Erythroblast (primary cell): Measurements from ENCODE around the gene CLGN.
A peak's percentile ranks its signal among the peaks of the same experiment; 100 is the strongest.

ENCODE experiments used
- DNase-seq, 2 experiments: peaks; one replicate each; lab custom pipeline; 2025; lab: John Stamatoyannopoulos, UW
- GATA1 ChIP-seq: IDR thresholded peaks from 2 replicates; pipeline ENCODE4 v1.6.1; 2011; ENCODE audit warnings: low read depth, mild to moderate bottlenecking, control low read depth, low read length, moderate library complexity
- POLR2A ChIP-seq: IDR thresholded peaks from 2 replicates; pipeline ENCODE4 v1.6.1; 2011; ENCODE audit warnings: mild to moderate bottlenecking, low read length

Gene CLGN

DNA sequence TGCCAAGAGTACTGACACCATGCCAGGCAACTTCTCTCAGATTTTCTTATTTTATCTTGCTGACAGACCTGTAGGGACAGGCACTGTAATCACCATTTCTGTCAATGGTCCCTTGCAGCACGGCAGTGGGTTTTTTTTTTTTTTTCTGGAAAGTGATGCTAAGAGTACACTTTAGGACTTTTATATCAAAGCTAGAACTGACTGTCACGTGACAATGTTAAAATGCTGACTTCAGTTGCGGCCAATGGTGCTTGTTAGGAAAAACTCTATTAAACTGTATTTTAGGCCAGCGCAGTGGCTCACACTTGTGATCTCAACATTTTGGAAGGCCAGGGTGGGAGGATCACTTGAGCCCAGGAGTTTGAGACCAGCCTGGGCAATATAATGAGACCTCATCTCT is 66.3 kb downstream of the CLGN start:
- no peak for TF ChIP-seq GATA1
- TF ChIP-seq POLR2A: no peak

DNA sequence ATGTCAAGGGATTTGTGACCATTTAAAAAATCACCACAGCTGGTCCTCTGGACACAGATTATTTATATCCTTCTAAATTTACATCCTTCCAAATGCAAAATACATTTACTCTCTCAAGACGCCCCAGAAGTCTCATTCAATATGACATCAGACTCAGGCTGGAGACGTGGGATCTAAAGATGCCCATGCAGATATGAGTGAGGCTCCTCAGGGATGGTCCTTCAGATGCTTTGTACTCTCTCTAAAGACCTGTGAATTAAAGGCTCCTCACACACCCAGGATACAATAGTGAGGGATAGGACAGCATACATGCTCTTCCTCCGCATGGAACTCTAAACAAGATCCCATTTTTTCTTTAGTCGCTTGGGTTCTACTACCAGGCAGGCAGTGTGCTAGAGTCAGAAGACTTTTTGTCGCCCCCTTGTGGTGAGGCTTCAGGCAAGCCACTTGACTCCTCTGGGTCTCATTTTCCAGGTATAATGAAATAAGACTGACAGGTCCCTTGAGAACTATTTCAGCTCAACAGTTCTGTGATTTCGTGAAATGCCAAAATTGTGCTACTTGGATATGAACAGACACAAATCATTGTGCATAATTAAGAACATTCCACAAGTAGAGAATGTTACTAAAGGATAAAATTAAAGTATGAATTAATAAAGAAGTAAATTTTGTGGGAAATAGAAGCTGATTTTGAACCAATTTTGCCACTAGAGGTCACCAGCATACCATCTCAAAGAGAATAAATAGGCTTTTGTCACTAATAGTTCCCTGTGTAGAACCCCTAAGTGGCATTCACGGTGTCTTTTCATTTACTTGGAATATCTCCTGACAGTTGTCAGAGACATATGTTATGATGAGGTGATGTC is 67.7 kb downstream of the CLGN start:
- TF ChIP-seq GATA1 (no peak), POLR2A (no peak)
- peak; percentile 80 to 89 for DNase-seq

More for the DNA sequence above, 66.3 kb downstream of the CLGN start:
- no peak for DNase-seq

DNA sequence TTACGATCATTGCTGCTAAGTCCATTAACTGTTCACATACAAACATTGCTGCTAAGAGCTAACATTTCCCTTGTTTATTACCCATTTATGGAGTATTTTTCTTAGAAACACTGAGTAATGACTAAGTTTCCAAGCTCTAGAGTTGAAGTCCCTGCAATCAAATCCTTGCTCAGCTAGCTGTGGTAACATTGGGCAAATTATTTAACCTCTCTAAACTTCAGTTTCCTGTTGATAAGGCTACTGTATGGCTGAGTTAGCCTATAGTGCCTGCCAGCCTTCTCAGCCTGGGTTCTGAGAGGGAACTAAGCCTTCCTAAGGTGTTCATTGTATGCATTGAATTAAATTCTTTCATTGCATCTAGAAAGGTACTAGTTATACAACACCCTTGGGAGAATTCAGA is 69.2 kb downstream of the CLGN start:
- no peak for DNase-seq
- no peak for TF ChIP-seq POLR2A
- no peak for TF ChIP-seq GATA1

DNA sequence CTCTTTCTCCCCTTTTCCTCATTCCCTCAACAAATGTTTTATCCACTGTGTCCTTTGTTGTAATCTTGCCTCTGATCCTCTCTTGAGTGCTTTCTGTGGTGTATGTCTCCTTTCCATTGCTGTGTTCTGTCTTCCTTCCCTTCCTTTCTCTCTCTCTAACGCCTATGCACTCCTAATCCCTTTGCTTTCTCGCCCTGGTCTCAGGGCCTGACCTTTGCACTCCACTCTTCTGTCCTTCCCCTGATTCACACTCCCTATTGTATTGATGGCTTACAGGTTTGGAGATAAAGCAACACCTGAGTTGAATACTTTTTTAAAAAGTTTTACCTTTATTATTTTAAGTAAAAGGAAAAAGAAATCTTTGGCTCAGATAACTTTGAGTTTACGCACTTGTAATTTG is 69.6 kb downstream of the CLGN start:
- TF ChIP-seq POLR2A (no peak), GATA1 (no peak)
- no peak for DNase-seq

DNA sequence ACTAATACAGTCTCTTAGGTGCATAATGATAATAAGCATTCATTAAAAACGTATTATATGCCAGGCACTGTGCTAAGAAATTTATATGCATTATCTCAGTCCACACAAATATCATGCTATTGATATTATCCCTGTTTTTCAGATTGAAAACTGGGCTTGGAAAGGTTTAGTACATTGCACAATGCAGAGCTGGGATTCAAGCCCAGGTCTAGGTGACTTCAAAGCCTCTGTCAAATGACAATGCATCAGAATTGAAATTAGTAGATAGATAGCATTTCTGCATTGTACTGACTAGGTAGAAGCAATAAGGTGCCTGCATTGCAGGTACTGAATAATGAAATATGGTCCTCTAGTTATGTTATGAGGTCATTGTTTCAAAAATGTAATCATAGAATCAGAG is 72.2 kb downstream of the CLGN start:
- TF ChIP-seq POLR2A: no peak
- no peak for TF ChIP-seq GATA1
- no peak for DNase-seq

DNA sequence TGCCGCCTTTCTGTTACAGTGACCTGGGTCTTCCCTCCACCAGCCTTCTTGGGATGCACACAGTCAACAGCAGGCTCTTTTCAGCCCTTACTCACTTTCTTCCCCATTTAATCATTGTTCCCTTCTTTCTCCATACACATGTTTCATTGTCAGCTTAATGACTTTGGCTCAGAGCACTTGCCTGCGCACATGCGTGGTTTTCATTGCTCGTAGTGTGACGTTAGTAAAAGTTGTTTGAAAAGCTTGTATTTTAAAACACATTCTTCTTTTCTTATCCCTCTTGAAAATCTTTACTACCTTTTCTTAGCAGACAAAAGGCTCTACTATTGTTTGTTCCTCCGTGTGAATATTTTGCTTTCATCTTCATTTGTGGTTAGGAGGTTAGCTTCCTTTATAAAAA is 73.7 kb downstream of the CLGN start:
- TF ChIP-seq POLR2A (no peak), GATA1 (no peak)
- no peak for DNase-seq

DNA sequence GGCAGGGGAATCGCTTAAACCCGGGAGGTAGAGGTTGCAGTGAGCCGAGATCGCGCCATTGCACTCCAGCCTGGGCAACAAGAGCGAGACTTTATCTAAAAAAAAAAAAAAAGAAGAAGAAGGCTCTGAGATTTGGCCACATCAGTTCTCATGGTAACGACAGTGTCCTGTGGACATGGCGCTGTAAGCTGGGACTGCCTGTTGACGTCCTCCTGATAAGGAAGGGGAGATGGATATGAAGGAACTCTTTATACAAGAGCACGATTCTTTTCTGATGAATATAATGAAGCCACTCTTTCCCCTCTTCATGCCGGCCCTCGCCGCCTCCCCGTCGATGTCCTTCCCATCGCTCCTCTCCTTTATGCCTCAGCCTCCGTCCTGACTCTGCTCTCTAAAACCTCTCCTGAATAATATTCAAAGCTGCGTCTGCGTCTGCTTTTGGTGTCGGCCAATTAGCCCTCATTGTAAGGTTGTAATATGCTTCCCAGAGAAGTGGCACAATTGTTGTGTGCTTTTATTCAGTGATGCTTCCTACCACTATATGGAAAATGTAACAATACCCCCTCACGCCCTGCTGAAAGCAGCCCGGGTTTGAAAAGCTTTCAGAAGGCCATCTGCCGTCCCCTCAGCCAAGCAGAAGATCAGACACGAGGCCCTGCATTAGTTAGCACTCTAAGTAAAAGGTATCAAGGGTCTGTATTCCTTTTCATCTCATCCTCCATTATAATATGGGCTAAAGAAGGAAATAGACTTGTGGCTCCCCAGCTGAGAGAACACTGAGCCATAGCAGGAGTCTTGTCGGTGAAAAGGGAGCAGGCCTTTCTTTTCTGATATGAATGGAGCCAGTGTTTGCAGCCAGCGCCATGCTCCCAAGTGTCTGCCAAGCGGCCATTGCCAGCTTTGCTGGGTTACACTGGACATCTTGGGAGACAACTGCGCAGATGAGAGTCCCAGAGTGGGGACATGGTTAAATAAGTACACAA is 76.1 kb downstream of the CLGN start:
- no peak for DNase-seq
- TF ChIP-seq POLR2A (no peak), GATA1 (no peak)

DNA sequence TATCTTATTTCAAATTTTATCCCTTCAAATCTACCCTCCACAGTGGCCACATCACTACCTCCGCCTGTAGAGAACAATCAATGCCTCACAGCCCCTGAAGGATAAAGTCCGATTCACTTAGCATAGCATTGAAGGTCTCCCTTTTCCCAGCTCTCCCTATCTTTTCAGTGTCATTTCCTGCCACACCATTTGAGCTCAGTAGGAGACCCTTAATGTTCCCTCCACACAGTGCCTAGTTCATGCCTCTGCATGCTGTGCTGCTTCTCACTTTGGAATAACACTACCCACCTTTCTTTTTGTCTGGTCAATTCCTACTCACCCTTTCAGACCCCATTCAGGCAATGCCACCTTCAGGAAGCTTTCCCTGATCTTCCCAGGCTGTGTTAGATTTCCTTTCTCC is 77.6 kb downstream of the CLGN start:
- no peak for TF ChIP-seq GATA1
- DNase-seq: no peak

DNA sequence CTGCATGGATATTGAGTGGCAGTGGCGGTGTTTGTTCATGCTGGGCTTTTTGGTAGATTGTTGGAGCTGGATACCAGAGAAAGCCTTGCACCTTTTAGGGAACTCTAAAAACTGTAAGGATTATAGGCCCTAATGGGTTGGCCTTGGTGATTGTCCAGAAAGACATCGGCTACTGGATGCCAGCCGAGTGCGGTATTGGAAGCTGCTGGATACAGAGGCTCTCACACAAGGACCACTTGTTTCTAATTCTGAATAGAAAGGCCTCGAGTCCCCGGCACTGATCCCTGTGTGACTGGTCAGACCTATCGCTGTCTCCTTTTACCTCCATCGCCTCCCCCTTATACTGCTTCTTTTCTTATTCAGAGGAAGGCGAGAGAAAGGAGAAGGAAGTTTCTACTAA is 81.3 kb downstream of the CLGN start:
- no peak for DNase-seq
- TF ChIP-seq POLR2A (no peak), GATA1 (no peak)

DNA sequence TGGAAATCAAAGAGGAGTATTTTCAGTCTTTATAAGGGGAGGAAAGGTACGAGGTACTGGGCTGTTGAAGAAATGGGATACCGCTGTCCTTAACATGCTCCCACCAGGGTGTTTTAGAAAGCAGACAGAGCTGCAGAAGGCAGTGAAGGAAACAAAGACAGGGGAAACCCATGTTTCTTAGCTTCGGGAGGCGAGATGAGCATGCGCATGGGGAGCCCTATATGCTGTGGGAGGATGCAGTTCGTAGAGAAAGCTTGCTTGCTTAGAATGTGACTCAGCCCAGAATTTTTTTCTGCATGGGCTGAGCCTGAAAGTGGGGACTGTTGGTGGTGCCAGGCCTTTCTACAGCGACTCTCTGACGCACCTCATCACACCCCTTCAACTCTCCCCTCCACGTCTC is 82.8 kb downstream of the CLGN start:
- DNase-seq: no peak
- TF ChIP-seq GATA1 (no peak), POLR2A (no peak)

DNA sequence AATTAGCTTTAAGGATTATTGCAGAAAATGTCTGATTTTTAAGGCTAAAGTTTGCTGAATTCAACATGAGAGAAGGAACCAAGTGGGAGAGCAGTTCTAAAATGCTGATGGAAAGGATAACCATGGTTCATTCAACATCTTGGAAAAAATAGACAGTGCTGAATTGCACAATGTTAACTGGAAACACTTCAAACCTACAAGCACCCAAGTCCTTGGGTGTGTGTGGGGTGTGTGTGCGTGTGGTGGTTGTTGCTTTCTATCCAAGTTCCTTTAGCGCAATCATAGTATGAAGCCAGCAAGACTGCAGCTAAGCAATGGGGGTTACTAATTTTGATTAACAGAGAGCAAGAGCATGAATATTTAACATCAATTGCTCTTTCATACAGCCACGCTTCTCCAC is 83.3 kb downstream of the CLGN start:
- no peak for TF ChIP-seq GATA1
- DNase-seq: no peak

DNA sequence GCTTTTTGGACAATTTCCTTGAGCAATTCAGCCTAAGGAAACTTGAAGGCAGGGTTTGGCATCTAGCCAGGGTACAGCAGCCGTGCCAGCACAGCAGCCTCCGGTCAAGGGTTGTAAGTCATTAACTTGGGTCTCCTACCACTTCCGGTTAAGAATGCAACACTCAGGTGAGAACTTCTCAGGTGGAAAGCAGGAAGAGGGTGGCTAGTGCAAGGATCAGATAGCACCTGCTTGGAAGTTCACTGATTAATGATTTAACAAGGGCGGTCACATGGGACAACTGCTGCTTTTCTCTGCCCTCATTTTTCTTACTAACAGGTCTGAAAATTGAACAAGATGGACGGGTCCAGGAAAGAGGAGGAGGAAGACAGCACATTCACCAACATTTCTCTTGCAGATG is 84.1 kb downstream of the CLGN start:
- no peak for DNase-seq
- no peak for TF ChIP-seq POLR2A
- no peak for TF ChIP-seq GATA1

DNA sequence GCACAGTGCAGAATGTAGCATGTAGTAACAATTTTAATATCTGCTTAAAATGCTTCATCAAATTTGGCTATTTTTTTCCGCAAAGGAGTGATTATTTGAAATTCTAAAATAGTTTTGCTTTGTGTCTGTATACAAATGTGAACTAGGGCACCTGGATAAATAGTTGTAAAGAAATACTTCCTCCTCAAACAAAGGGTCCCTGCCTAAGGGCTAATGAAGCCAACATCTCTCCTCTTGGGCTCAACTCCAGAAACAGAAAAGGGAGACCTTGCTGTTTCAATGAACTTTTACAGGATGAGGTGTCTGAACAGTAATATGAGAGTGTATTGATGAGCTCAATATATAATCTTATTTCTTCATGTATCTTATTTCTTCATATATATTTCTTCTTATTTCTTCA is 84.8 kb downstream of the CLGN start:
- DNase-seq: no peak
- no peak for TF ChIP-seq POLR2A
- TF ChIP-seq GATA1: no peak
